Liver (tissue), 3 donors: Measurements from ENCODE around the gene NME8.

ENCODE experiments used
- CTCF ChIP-seq: fragments of 150-350 bp; IDR thresholded peaks from 2 replicates; pipeline ENCODE4 v1.5.1; 2017; ENCODE audit warnings: improper control_type of control experiment, low read depth, low read length; ENCODE audit not compliant: missing input control
- EGR1 ChIP-seq, 2 donors: IDR thresholded peaks; 2 replicates each; pipeline ENCODE4 v1.6.1; 2016 to 2018; ENCODE audit warnings: antibody characterized with exemption in 2 of 2, low read depth in 2 of 2
- GABPA ChIP-seq, 2 donors: IDR thresholded peaks in 1 of 2; conservative IDR thresholded peaks in 1 of 2; 2 replicates each; pipeline ENCODE4 v1.6.1; 2016; ENCODE audit warnings: antibody characterized with exemption in 2 of 2, mild to moderate bottlenecking in 1 of 2, moderate library complexity in 1 of 2
- MAX ChIP-seq: IDR thresholded peaks from 2 replicates; pipeline ENCODE4 v1.6.1; 2016; ENCODE audit warnings: antibody characterized with exemption
- REST ChIP-seq: IDR thresholded peaks from 2 replicates; pipeline ENCODE4 v1.6.1; 2016; ENCODE audit warnings: antibody characterized with exemption, mild to moderate bottlenecking
- RXRA ChIP-seq, 2 donors: IDR thresholded peaks; 2 replicates each; pipeline ENCODE4 v1.6.1; 2017 to 2018; ENCODE audit warnings: antibody characterized with exemption in 2 of 2, mild to moderate bottlenecking in 1 of 2
- TAF1 ChIP-seq: conservative IDR thresholded peaks from 2 replicates; pipeline ENCODE4 v1.6.1; 2016; ENCODE audit warnings: antibody characterized with exemption, mild to moderate bottlenecking
- donor health status: healthy.
- donor health status: healthy.

DNA sequence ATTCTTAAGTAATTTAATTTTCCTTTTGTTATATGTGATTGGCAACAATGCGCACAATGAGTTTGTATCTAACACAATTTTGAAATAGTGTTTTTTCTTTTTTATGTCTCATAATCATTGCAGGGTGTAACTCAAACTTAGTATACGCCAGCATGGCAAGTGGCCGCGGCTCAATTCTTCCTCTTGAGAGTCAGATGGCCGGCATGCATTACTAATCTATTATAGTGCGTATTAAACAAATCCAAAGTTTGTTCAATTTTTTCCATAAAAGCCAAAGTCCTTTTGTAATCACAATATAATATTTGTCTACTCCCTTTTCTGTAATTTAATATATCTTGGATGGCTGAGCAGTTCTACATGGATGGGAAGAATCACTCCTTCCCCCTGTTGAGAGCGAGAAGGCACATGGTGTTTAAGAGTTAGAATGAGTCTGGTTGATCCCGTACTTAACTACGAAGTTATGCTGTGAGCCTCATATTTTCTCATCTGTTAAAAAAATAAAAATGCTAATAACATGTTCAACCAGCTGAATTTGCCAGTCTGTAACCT, 84.7 kb downstream of the NME8 start:
- TF ChIP-seq CTCF = no peak
- TF ChIP-seq MAX = no peak
- no peak for TF ChIP-seq TAF1
- no peak for TF ChIP-seq REST
- no peak for TF ChIP-seq GABPA (IDR thresholded peaks at IDR 0.05 in 1 of 2, conservative IDR thresholded peaks at IDR 0.05 in 1 of 2)
- TF ChIP-seq RXRA (IDR thresholded peaks at IDR 0.05) = no peak
- no peak for TF ChIP-seq EGR1 (IDR thresholded peaks at IDR 0.05; ENCODE audit: low read depth in 2 of 2)
